ENCODE data around the gene SAPCD1. TPM values are rescaled to one million over a fixed set of nuclear protein-coding genes. Genes with fewer than 3 reads are reported as not detected.
"Not testable (repeated sequence)": the region's sequence is repeated elsewhere in the genome, so short reads cannot be mapped to it uniquely, and the experiment has no call there.

Gene SAPCD1
- total RNA-seq, 1 donor from 2014 or later = 16.7 TPM

GRCh38 chr6:31778999-31779885 is 16.8 kb downstream of the SAPCD1 start:
- peaks cover 22% of the 10 kb centered on the region for H3K36me3 Mint-ChIP-seq (ENCODE audit: low read depth)
- H3K27me3 Mint-ChIP-seq (ENCODE audit: insufficient read depth) = no peaks in the 10 kb centered on the region
- DNase-seq (ENCODE audit: low spot score) = no peak
- H3K27ac Mint-ChIP-seq = no peak overlapping the region
- intact Hi-C loops (cut with micrococcal nuclease) = no loop called here
- H3K4me3 Mint-ChIP-seq = no peak overlapping the region
- no peaks in the 10 kb centered on the region for H3K9me3 Mint-ChIP-seq
- peaks cover 25% of the 10 kb centered on the region for H3K4me1 Mint-ChIP-seq (ENCODE audit: low read depth)

DNA sequence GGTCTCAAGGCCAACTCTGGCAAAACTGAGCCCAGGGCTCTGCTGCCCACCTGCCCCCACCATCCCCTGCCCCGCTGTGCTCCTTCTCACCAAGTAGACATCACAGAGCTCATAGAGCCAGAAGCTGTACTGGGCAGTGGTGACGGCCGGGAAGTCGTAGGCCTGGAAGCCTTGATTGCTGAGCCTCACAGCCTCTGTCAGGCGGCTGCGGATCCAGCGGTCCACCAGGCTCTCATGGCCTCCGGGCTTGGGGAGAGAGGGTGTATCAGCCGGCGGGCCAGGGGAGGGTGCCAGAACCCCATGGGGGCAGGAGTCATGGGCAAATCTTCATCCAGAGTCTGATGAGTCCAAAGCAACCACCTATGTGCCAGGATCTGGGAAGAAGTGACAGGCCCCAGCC is 17.5 kb downstream of the SAPCD1 start:
- no peaks in the 10 kb centered on the region for H3K9me3 Mint-ChIP-seq
- H3K27me3 Mint-ChIP-seq (ENCODE audit: insufficient read depth) = no peaks in the 10 kb centered on the region
- DNase-seq (ENCODE audit: low spot score) = no peak
- peaks cover 25% of the 10 kb centered on the region for H3K4me1 Mint-ChIP-seq (ENCODE audit: low read depth)
- no peak overlapping the region for H3K27ac Mint-ChIP-seq
- intact Hi-C loops (cut with micrococcal nuclease) = no loop called here
- no peak overlapping the region for H3K4me3 Mint-ChIP-seq
- H3K36me3 Mint-ChIP-seq (ENCODE audit: low read depth) = peaks cover 28% of the 10 kb centered on the region

- Mint-ChIP-seq H3K4me3 (no peak overlapping the region), H3K4me1 (ENCODE audit: low read depth) (peaks cover 19% of the 10 kb centered on the region), H3K27me3 (ENCODE audit: insufficient read depth) (no peaks in the 10 kb centered on the region), H3K27ac (no peak overlapping the region), H3K36me3 (ENCODE audit: low read depth) (peaks cover 26% of the 10 kb centered on the region), H3K9me3 (no peaks in the 10 kb centered on the region)
- DNase-seq (ENCODE audit: low spot score) = no peak
- intact Hi-C loops (cut with micrococcal nuclease) = no loop called here
Observed at GRCh38 chr6:31780507-31781243, 18.2 kb downstream of the SAPCD1 start.

DNA sequence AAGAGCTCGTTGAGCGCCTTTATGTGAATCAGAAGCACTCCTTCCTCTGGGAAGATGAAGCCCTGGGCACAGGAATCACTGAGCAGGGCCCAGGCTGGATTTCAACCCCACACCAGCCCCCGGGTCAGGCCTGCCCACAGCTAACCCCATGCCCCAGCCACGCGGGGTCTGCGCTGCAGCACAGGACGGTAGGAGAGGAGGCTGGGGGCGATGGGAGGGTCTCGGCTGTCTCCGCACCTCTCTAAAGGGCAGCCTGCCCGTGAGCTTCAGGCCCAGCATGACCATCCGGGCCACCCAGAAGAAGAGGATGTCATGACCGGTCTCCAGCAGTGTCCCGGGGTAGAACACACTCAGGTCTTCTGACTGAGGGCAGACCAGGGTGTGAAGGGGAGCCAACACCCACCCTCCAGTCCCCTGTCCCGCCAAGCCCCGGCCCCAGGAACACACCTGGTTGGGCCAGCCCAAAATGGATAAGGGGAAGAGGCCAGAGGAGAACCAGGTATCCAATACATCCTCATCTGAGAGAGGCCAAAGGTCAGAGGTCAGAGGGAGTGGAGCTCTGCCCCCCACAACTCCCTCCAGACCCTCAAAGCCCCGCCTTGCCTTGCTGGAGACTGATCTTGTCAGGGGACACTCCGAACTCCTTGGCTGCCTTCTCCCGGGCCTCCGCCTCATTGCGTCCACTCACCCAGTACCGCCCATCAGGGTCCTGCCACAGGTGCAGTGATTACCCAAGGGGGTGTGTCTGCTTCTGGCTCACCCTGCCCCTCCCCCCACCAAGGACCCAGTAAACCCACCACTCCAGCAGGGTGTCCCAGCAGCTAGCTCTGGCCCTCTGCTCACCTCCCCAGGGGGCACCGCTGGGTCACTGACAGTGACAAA is 19.0 kb downstream of the SAPCD1 start:
- no peak overlapping the region for H3K4me3 Mint-ChIP-seq

GRCh38 chr6:31782126-31782855 is 19.8 kb downstream of the SAPCD1 start:
- intact Hi-C loops (cut with micrococcal nuclease) = no loop called here
- peaks cover 28% of the 10 kb centered on the region for H3K36me3 Mint-ChIP-seq (ENCODE audit: low read depth)
- H3K9me3 Mint-ChIP-seq = no peaks in the 10 kb centered on the region
- H3K4me1 Mint-ChIP-seq (ENCODE audit: low read depth) = peaks cover 4% of the 10 kb centered on the region
- H3K27ac Mint-ChIP-seq = no peak overlapping the region
- no peak for DNase-seq (ENCODE audit: low spot score)
- H3K27me3 Mint-ChIP-seq (ENCODE audit: insufficient read depth) = no peaks in the 10 kb centered on the region
- no peak overlapping the region for H3K4me3 Mint-ChIP-seq

More for the DNA sequence above, 19.0 kb downstream of the SAPCD1 start:
- Mint-ChIP-seq H3K27me3 (ENCODE audit: insufficient read depth) (no peaks in the 10 kb centered on the region), H3K9me3 (no peaks in the 10 kb centered on the region), H3K27ac (no peak overlapping the region), H3K4me1 (ENCODE audit: low read depth) (peaks cover 12% of the 10 kb centered on the region), H3K36me3 (ENCODE audit: low read depth) (peaks cover 28% of the 10 kb centered on the region)
- DNase-seq (ENCODE audit: low spot score) = no peak
- intact Hi-C loops (cut with micrococcal nuclease) = no loop called here

DNA sequence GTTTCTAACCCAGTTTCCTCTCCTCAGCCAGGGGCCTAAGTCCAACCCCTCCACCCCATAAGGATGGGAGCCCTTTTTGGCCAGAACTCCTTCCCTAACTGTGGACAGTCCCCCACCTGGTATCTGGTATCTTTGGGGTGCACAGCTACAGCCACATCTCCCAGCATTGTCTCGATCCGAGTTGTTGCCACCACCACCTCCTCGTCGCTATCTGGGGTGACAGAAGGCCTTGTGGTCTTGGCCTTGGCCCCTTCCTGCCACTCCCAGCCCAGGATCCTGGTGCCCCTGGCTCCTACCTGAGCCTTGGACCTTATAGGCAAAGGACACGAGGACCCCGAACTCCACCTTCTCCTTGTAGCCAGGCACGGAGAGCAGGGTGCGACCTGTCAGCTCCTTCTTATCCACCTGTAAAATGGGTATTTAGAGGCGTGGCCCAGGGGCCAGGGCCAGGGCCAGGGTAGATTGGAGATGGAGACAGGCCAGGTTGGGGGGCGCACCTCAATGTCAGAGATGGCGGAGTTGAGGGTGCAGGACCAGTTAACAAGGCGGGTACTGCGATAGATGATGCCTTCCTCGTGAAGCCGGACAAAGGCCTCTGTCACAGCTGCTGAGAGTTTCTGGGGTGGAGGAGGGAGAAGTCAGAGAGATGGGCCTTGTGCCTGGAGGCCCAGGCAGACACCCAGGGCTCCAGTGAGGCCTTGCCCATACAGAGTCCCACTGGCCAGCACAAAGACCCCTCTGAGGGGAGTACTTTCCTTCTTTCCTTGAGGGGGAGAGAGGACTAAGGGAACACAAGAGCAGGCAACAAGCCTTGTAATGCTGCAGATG is 21.9 kb downstream of the SAPCD1 start:
- no peaks in the 10 kb centered on the region for H3K27me3 Mint-ChIP-seq (ENCODE audit: insufficient read depth)
- no peaks in the 10 kb centered on the region for H3K9me3 Mint-ChIP-seq
- H3K27ac Mint-ChIP-seq = peak overlapping the region; percentile 31
- peaks cover 29% of the 10 kb centered on the region for H3K36me3 Mint-ChIP-seq (ENCODE audit: low read depth)
- no peak overlapping the region for H3K4me3 Mint-ChIP-seq
- no peak for DNase-seq (ENCODE audit: low spot score)
- intact Hi-C loops (cut with micrococcal nuclease) = no loop called here
- no peaks in the 10 kb centered on the region for H3K4me1 Mint-ChIP-seq (ENCODE audit: low read depth)

DNA sequence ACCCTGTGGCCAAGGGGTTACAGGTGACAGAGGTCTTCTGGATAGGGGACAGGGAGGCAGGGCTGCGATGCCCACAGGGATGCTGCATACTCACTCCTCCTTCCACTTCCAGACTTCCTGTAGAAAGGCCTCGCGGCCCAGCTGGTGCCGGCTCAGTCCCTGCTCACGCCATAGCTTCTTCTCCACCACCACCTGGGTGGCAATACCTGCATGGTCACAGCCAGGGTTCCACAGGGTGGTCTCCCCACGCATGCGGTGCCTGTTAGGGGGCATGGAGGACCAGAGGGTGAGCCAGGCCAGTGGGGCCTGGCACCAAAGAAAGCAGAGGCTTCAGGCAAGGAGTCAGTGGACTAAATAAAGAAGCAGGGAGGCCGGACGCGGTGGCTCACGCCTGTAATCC is 23.0 kb downstream of the SAPCD1 start:
- intact Hi-C loops (cut with micrococcal nuclease) = no loop called here
- Mint-ChIP-seq H3K27ac (no peak overlapping the region), H3K36me3 (ENCODE audit: low read depth) (peaks cover 34% of the 10 kb centered on the region), H3K27me3 (ENCODE audit: insufficient read depth) (no peaks in the 10 kb centered on the region), H3K4me1 (ENCODE audit: low read depth) (peaks cover under 1% of the 10 kb centered on the region), H3K9me3 (no peaks in the 10 kb centered on the region), H3K4me3 (no peak overlapping the region)
- DNase-seq (ENCODE audit: low spot score) = no peak

GRCh38 chr6:31791324-31792089 is 29.1 kb downstream of the SAPCD1 start:
- Mint-ChIP-seq H3K4me3 (no peak overlapping the region), H3K36me3 (ENCODE audit: low read depth) (peaks cover 29% of the 10 kb centered on the region), H3K4me1 (ENCODE audit: low read depth) (peaks cover 22% of the 10 kb centered on the region), H3K27ac (no peak overlapping the region), H3K27me3 (ENCODE audit: insufficient read depth) (no peaks in the 10 kb centered on the region), H3K9me3 (no peaks in the 10 kb centered on the region)
- no peak for DNase-seq (ENCODE audit: low spot score)
- intact Hi-C loops (cut with micrococcal nuclease) = no loop called here

- Mint-ChIP-seq H3K27me3 (ENCODE audit: insufficient read depth) (no peaks in the 10 kb centered on the region), H3K9me3 (no peaks in the 10 kb centered on the region), H3K4me1 (ENCODE audit: low read depth) (peaks cover 25% of the 10 kb centered on the region), H3K4me3 (no peak overlapping the region), H3K36me3 (ENCODE audit: low read depth) (peaks cover 31% of the 10 kb centered on the region), H3K27ac (no peak overlapping the region)
- intact Hi-C loops (cut with micrococcal nuclease) = no loop called here
- no peak for DNase-seq (ENCODE audit: low spot score)
Observed at GRCh38 chr6:31792090-31792374, 29.6 kb downstream of the SAPCD1 start.

DNA sequence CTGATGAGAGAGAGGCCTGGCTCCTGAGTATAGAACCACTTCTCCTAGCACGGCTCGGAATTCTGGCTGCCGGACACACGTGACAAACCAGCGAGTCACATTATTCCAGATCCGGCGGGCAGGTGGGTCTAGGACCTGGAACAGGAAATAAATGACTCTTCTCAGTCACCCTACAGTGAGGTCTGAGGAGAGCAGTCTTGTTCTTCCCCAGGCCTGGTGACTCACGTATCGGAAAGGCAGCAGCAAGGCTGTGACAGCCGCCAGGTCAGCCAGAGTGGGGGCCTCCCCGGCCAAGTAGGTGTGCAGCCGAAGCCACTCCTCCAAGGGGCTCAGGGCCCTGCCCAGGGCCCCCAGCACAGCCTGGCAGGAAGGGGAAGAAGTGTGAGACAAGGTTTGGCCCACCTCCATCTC is 30.3 kb downstream of the SAPCD1 start:
- Mint-ChIP-seq H3K4me1 (ENCODE audit: low read depth) (peaks cover 33% of the 10 kb centered on the region), H3K27ac (no peak overlapping the region)

DNA sequence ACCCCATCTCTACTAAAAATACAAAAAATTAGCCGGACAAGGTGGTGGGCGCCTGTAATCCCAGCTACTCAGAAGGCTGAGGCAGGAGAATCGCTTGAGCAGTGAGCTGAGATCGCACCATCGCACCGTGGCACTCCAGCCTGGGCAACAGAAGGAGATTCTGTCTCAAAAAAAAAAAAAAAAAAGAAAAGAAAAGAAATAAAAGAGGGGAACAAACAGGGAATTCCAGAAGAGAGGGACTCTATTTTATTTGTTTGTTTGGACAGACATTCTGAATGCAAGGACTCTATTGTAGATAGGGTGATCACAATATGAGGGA is 31.4 kb downstream of the SAPCD1 start:
- H3K4me1 Mint-ChIP-seq (ENCODE audit: low read depth) = peaks cover 40% of the 10 kb centered on the region
- peak overlapping the region; percentile 86 for H3K4me3 Mint-ChIP-seq
- peak overlapping the region; percentile 24 for H3K27ac Mint-ChIP-seq
- not testable (repeated sequence) for DNase-seq (ENCODE audit: low spot score); H3K9me3 Mint-ChIP-seq; H3K27me3 Mint-ChIP-seq (ENCODE audit: insufficient read depth)
- H3K36me3 Mint-ChIP-seq (ENCODE audit: low read depth) = peaks cover 39% of the 10 kb centered on the region
- intact Hi-C loops (cut with micrococcal nuclease) = loop anchor here (2.0 kb wide), 1 partner anchor 41 kb away; no protein-coding TSS in a partner anchor

More for the DNA sequence above, 30.3 kb downstream of the SAPCD1 start:
- H3K9me3 Mint-ChIP-seq = no peaks in the 10 kb centered on the region
- no peak for DNase-seq (ENCODE audit: low spot score)
- H3K36me3 Mint-ChIP-seq (ENCODE audit: low read depth) = peaks cover 35% of the 10 kb centered on the region
- intact Hi-C loops (cut with micrococcal nuclease) = no loop called here
- no peaks in the 10 kb centered on the region for H3K27me3 Mint-ChIP-seq (ENCODE audit: insufficient read depth)
- H3K4me3 Mint-ChIP-seq = peak overlapping the region; percentile 86
